ENCODE measurements around the gene TSPO2. TPM values are rescaled to one million over a fixed set of nuclear protein-coding genes. Genes with fewer than 3 reads are reported as not detected.

Gene TSPO2
- total RNA-seq, 1 donor from 2014 or later, result not detected

- no peak overlapping the region for H3K27ac ChIP-seq (ENCODE audit: low read depth, low read length)
- no peak overlapping the region for H3K4me3 ChIP-seq (ENCODE audit: insufficient read depth, low read depth, low read length)
- no peaks in the 10 kb centered on the region for H3K79me2 ChIP-seq (ENCODE audit: insufficient read depth, low read length)
- H3K4me3 Mint-ChIP-seq (ENCODE audit: unreplicated experiment), result no peak overlapping the region
- no peaks in the 10 kb centered on the region for H3K27me3 ChIP-seq (ENCODE audit: insufficient read depth, low read length)
- H3K9ac ChIP-seq (ENCODE audit: low read length), result no peak overlapping the region
- no peak overlapping the region for H2AFZ ChIP-seq (ENCODE audit: low read depth, low read length)
- TF ChIP-seq CTCF (IDR thresholded peaks at IDR 0.05; ENCODE audit: insufficient read depth, low read depth, low read length), result no peak
- TF ChIP-seq EZH2 (IDR thresholded peaks at IDR 0.05; ENCODE audit: insufficient read depth, low read length), result no peak
- H3K27ac Mint-ChIP-seq (ENCODE audit: unreplicated experiment), result no peak overlapping the region
- peaks cover 3% of the 10 kb centered on the region for H3K9me3 Mint-ChIP-seq (ENCODE audit: unreplicated experiment)
- H3K27me3 Mint-ChIP-seq (ENCODE audit: low read depth, unreplicated experiment), result peaks cover 6% of the 10 kb centered on the region
- no peaks in the 10 kb centered on the region for H4K20me1 ChIP-seq (ENCODE audit: insufficient read depth, low read length)
- no peaks in the 10 kb centered on the region for H3K4me1 ChIP-seq (ENCODE audit: insufficient read depth, low read length)
- no peaks in the 10 kb centered on the region for H3K36me3 Mint-ChIP-seq (ENCODE audit: low read depth, unreplicated experiment)
- H3K36me3 ChIP-seq (ENCODE audit: insufficient read depth, low read length), result no peaks in the 10 kb centered on the region
- DNase-seq (ENCODE audit: low read depth) (no peak), FAIRE-seq (no peak)
- no peaks in the 10 kb centered on the region for H3K9me3 ChIP-seq (ENCODE audit: insufficient read depth, low read depth, low read length)
- peaks cover 12% of the 10 kb centered on the region for H3K4me1 Mint-ChIP-seq (ENCODE audit: low read depth, unreplicated experiment)
- H3K4me2 ChIP-seq (ENCODE audit: low read length), result no peak overlapping the region
Observed at GRCh38 chr6:41046084-41046483, 3.8 kb downstream of the TSPO2 start.

- Histone ChIP-seq H3K9ac (ENCODE audit: low read length) (no peak overlapping the region), H4K20me1 (ENCODE audit: insufficient read depth, low read length) (no peaks in the 10 kb centered on the region), H3K4me3 (ENCODE audit: insufficient read depth, low read depth, low read length) (no peak overlapping the region), H3K79me2 (ENCODE audit: insufficient read depth, low read length) (no peaks in the 10 kb centered on the region), H3K27me3 (ENCODE audit: insufficient read depth, low read length) (no peaks in the 10 kb centered on the region), H3K36me3 (ENCODE audit: insufficient read depth, low read length) (no peaks in the 10 kb centered on the region), H3K4me2 (ENCODE audit: low read length) (no peak overlapping the region), H3K27ac (ENCODE audit: low read depth, low read length) (no peak overlapping the region), H3K9me3 (ENCODE audit: insufficient read depth, low read depth, low read length) (no peaks in the 10 kb centered on the region), H2AFZ (ENCODE audit: low read depth, low read length) (no peak overlapping the region), H3K4me1 (ENCODE audit: insufficient read depth, low read length) (no peaks in the 10 kb centered on the region)
- TF ChIP-seq CTCF (IDR thresholded peaks at IDR 0.05; ENCODE audit: insufficient read depth, low read depth, low read length) (no peak), EZH2 (IDR thresholded peaks at IDR 0.05; ENCODE audit: insufficient read depth, low read length) (no peak)
- no peaks in the 10 kb centered on the region for H3K9me3 Mint-ChIP-seq (ENCODE audit: unreplicated experiment)
- no peak for DNase-seq (ENCODE audit: low read depth)
- no peak for FAIRE-seq
- peaks cover 15% of the 10 kb centered on the region for H3K4me1 Mint-ChIP-seq (ENCODE audit: low read depth, unreplicated experiment)
- H3K4me3 Mint-ChIP-seq (ENCODE audit: unreplicated experiment), result no peak overlapping the region
- no peak overlapping the region for H3K27ac Mint-ChIP-seq (ENCODE audit: unreplicated experiment)
- no peaks in the 10 kb centered on the region for H3K36me3 Mint-ChIP-seq (ENCODE audit: low read depth, unreplicated experiment)
- peaks cover 6% of the 10 kb centered on the region for H3K27me3 Mint-ChIP-seq (ENCODE audit: low read depth, unreplicated experiment)
Observed at GRCh38 chr6:41047306-41047705, 5.0 kb downstream of the TSPO2 start.

GRCh38 chr6:41047745-41048732, 5.8 kb downstream of the TSPO2 start:
- Mint-ChIP-seq H3K4me3 (ENCODE audit: unreplicated experiment) (no peak overlapping the region), H3K36me3 (ENCODE audit: low read depth, unreplicated experiment) (no peaks in the 10 kb centered on the region), H3K9me3 (ENCODE audit: unreplicated experiment) (no peaks in the 10 kb centered on the region), H3K27me3 (ENCODE audit: low read depth, unreplicated experiment) (peaks cover 6% of the 10 kb centered on the region), H3K4me1 (ENCODE audit: low read depth, unreplicated experiment) (peaks cover 15% of the 10 kb centered on the region), H3K27ac (ENCODE audit: unreplicated experiment) (no peak overlapping the region)
- H3K9ac ChIP-seq (ENCODE audit: low read length), result no peak overlapping the region
- H3K9me3 ChIP-seq (ENCODE audit: insufficient read depth, low read depth, low read length), result no peaks in the 10 kb centered on the region
- H3K27ac ChIP-seq (ENCODE audit: low read depth, low read length), result no peak overlapping the region
- TF ChIP-seq CTCF (IDR thresholded peaks at IDR 0.05; ENCODE audit: insufficient read depth, low read depth, low read length) (no peak), EZH2 (IDR thresholded peaks at IDR 0.05; ENCODE audit: insufficient read depth, low read length) (no peak)
- no peaks in the 10 kb centered on the region for H3K79me2 ChIP-seq (ENCODE audit: insufficient read depth, low read length)
- no peak overlapping the region for H3K4me3 ChIP-seq (ENCODE audit: insufficient read depth, low read depth, low read length)
- no peak for FAIRE-seq
- no peaks in the 10 kb centered on the region for H4K20me1 ChIP-seq (ENCODE audit: insufficient read depth, low read length)
- H2AFZ ChIP-seq (ENCODE audit: low read depth, low read length), result no peak overlapping the region
- no peaks in the 10 kb centered on the region for H3K4me1 ChIP-seq (ENCODE audit: insufficient read depth, low read length)
- no peak overlapping the region for H3K4me2 ChIP-seq (ENCODE audit: low read length)
- no peaks in the 10 kb centered on the region for H3K36me3 ChIP-seq (ENCODE audit: insufficient read depth, low read length)
- no peaks in the 10 kb centered on the region for H3K27me3 ChIP-seq (ENCODE audit: insufficient read depth, low read length)
- no peak for DNase-seq (ENCODE audit: low read depth)
